KOPT-K1 (cell line): ENCODE results near the gene DOCK10.

Experiments
- H3K27ac ChIP-seq: fragments of 200-600 bp; sonication (generic); 2 replicates; pipeline ENCODE4 v1.5.1; 2016; ENCODE audit warnings: antibody characterized with exemption, mild to moderate bottlenecking, low read depth, low read length; ENCODE audit not compliant: poor library complexity, severe bottlenecking
- H3K36me3 ChIP-seq: fragments of 200-600 bp; sonication (generic); 2 replicates; pipeline ENCODE4 v1.5.1; 2017; ENCODE audit warnings: antibody characterized with exemption, mild to moderate bottlenecking, low read length, moderate library complexity; ENCODE audit not compliant: insufficient read depth
- H3K9me3 ChIP-seq: fragments of 200-600 bp; sonication (generic); 2 replicates; pipeline ENCODE4 v1.5.1; 2017; ENCODE audit warnings: antibody characterized with exemption, low read length, mild to moderate bottlenecking; ENCODE audit not compliant: insufficient read depth, poor library complexity, severe bottlenecking

The DOCK10 gene

DNA sequence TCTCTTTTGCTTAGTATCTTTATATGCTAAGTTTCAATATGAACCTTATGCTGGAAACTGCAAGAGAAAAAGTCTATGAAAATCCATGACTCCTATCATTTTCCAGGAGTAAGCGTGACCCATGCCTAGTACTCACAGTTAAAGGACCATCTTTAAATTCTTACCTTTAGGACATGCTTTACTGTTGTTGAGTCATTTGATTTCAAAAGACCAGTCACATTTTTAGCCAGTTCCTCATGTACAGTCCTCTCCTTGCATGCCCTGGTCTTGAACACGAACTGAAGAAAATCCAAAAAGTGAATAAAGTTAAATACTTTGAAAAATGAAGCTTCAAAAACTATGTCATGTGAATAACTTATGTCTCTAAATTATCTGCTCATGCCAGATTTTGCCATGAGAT lies 208.3 kb downstream of the DOCK10 start:
- Histone ChIP-seq H3K27ac (no peak overlapping the region), H3K36me3 (peaks cover 78% of the 10 kb centered on the region), H3K9me3 (no peaks in the 10 kb centered on the region)

DNA sequence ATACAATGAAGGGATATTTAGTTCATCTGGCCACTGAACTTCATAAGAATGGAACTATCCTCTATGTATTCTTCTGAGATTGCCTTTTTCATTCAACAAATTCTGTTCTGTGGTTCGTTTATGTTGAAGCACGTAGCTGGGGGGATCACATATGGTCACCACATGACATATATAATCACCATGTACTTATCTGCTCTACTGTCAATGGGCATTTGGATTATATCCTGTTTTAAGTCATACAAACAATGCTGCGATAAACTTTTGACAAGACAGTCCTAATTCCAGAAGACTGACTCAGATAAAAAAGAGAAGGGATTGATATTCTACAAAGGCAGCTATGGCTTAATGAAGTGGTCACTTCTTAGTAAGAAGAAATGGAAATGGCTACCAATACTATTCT lies 210.1 kb downstream of the DOCK10 start:
- Histone ChIP-seq H3K36me3 (peaks cover 80% of the 10 kb centered on the region), H3K27ac (no peak overlapping the region), H3K9me3 (no peaks in the 10 kb centered on the region)

DNA sequence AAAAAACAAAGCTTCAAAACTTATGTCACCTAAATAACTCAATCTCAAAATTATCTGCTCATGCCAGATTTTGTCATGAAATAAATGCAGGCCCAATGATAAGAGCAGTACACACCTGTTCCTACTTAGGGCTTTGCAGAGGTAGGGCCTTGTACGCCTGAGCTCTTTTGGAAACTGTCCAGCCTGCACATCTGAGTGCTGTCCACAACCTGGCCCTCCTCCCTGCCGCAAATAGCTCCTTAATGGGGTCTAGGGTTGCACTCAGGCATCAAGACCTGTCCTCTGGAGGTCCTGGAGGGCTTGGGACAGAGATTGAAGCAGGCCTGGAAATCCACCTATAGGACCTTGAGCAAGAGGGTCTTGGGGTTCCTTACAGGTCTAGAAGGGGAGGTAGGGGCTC lies 210.7 kb downstream of the DOCK10 start:
- Histone ChIP-seq H3K36me3 (peaks cover 79% of the 10 kb centered on the region), H3K27ac (no peak overlapping the region)

DNA sequence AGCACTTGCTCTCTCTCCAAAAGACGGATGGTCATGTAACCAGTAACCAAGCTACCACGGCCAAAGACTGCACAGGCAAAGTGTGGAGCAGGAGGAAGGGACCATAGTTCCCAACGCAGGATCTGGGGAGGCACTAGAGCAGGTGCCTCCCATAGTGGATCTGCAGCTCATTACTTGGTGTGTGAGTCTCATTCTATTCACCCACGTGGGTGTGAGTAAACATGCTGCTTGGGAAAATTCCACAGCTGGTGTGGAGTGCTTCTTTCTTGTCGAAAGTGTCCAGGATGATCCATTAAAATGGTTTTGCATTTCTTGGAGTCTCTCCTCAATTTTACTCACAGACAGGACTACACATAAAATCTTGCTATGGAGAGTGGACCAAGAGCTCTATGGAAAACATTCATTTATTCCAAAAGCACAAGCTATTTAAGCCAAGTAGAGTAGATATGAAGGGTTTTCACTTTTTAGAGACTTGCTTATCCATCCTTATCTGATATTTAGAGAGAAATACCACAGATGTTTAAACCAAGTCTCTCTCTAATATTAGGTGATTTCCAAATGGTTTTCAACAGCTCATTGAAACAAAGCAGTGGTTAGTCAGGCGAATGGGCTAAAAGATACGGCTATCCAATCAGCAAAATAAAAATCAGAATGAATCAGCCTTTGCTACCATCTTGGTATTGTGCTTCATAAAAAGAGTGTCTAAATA lies 221.8 kb downstream of the DOCK10 start:
- Histone ChIP-seq H3K27ac (no peak overlapping the region), H3K36me3 (peaks cover 70% of the 10 kb centered on the region)

More for the DNA sequence above, 210.7 kb downstream of the DOCK10 start:
- no peaks in the 10 kb centered on the region for H3K9me3 ChIP-seq

DNA sequence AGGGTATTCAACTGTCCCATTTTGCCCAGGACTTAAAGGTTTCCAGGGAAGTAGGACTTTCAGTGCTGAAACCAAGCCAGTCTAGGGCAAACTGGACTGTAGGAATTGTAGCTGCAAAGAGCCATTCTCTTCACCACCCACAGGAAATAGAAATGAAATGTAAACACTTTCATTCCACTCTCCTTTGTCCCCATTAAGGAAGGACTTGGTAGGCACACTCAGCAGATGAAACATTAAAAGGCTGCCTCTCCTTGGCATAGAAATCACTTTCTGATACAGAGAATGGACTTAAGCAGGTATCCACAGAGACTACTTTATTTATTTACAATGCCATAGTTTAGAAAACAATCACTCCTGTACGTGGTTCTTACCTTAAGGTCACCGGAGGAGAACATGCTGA lies 223.2 kb downstream of the DOCK10 start:
- Histone ChIP-seq H3K36me3 (peaks cover 71% of the 10 kb centered on the region), H3K9me3 (no peaks in the 10 kb centered on the region), H3K27ac (no peak overlapping the region)

More for the DNA sequence above, 221.8 kb downstream of the DOCK10 start:
- no peaks in the 10 kb centered on the region for H3K9me3 ChIP-seq

DNA sequence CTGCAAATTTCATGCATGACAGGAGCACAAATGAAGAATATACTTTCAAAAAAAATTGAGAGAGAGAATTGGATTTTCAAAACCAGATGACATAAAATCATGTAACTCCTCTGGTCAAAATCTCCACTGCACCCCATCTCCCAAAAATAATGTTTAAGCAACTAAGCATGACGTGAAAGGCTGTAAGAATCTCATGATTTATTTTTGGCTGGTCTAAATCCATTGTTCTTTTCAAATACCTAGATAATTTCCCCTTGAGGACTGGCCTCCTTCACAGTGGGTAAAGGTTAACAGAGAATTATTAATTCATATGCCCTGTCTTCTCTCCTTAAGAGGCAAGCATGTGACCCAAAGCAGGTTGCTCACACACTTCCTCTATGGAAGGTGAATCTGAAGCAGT lies 224.6 kb downstream of the DOCK10 start:
- H3K36me3 ChIP-seq: peaks cover 77% of the 10 kb centered on the region
- no peaks in the 10 kb centered on the region for H3K9me3 ChIP-seq
- no peak overlapping the region for H3K27ac ChIP-seq

GRCh38 chr2:224816816-224817215 lies 225.5 kb downstream of the DOCK10 start:
- H3K27ac ChIP-seq: no peak overlapping the region
- H3K36me3 ChIP-seq: peaks cover 69% of the 10 kb centered on the region
- no peaks in the 10 kb centered on the region for H3K9me3 ChIP-seq

DNA sequence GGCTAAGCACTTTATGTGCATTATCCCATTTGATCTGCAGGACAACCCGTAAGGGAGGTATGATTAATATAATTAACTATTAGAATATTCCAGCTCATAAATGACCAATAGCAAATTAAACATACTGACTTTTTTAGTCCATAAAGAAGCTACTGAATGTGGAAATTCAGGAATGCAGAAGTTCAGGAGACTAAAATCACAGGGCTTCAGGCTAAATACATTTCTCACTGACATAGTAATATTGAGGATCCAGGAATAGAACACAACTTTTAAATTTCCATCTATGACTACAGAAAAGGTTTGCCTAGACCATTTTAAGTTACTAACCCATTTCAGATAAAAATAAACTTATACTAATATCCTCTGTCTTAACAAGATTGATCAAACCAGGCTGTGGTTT lies 228.7 kb downstream of the DOCK10 start:
- H3K27ac ChIP-seq: no peak overlapping the region
- H3K36me3 ChIP-seq: peaks cover 56% of the 10 kb centered on the region
- no peaks in the 10 kb centered on the region for H3K9me3 ChIP-seq

DNA sequence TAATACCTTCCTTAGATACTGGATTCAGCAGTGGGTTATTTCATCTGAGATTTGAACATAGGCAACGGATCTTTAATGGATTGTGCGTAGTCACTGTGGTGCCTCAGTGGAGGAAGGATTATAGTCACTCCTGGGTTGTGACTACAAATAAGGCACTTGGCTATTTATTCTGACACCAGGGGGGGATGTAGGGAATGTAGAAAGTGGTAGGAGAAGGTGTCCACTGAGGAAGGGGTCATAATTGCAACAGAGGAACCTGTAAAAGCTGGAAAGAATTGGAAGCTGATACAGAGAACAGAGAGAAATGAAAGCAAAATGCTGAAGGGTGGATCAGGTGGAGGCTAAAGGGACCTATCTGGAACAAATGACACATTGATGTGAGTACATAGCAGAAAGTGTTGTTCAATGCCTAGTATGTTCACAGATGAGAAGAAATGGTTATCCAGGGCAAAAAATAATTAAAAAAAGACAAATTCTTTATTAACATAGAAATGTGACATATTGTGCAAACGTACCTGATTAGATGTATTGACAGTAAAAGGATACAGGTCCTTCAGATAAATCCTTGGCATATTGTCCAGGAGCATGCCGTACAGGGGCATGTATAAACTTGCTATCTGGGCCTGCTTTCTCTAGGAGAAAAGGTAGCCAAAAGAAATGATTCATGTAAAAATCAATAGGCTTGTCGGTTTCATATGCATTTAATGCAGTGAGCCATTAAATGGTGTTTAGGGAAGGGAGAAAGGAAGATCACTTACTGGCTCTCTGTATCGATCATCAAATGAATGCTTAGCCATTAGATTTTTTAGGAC lies 234.9 kb downstream of the DOCK10 start:
- Histone ChIP-seq H3K36me3 (peaks cover 66% of the 10 kb centered on the region), H3K9me3 (no peaks in the 10 kb centered on the region), H3K27ac (no peak overlapping the region)

DNA sequence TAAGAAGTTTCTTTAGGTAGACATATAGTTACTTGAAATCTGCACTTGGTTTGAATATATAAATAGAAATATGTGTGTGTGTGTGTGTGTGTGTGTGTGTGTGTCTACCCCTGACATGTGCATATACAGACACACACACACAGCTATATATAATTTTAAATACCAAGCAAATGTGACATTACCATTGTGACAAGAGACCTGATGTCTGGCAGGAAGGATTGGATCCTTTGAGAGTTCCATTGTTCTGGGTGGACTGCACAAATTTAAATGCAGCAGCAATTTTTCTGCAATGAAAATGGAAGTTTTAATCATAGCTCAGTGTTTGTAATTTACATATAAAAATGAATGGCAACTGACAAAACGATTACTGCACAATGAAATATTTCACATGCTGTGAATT lies 238.3 kb downstream of the DOCK10 start:
- Histone ChIP-seq H3K9me3 (no peaks in the 10 kb centered on the region), H3K27ac (no peak overlapping the region), H3K36me3 (peaks cover 95% of the 10 kb centered on the region)

- Histone ChIP-seq H3K36me3 (peaks cover 100% of the 10 kb centered on the region), H3K27ac (no peak overlapping the region), H3K9me3 (no peaks in the 10 kb centered on the region)
Measured at GRCh38 chr2:224802407-224802806, 239.9 kb downstream of the DOCK10 start.

DNA sequence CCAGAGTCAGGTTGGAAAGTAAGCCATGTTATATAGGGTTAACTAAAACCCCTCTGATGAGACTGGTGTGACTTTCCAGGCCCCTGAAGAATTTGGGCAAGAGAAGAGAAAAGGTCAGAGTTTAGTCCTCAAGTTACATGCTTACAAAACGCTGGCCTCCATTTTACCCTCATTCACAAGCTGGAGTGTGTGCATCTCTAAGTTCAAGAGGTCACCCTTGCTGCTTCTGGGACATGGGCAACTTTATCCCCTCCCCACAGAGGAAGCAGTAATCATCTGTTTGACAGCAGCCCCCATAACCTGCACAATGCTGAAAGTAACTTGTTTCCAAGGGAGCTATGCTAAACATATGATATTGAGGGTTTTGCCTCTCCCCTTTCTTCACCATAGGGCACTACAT lies 240.9 kb downstream of the DOCK10 start:
- H3K27ac ChIP-seq: no peak overlapping the region
- no peaks in the 10 kb centered on the region for H3K9me3 ChIP-seq
- H3K36me3 ChIP-seq: peaks cover 100% of the 10 kb centered on the region

DNA sequence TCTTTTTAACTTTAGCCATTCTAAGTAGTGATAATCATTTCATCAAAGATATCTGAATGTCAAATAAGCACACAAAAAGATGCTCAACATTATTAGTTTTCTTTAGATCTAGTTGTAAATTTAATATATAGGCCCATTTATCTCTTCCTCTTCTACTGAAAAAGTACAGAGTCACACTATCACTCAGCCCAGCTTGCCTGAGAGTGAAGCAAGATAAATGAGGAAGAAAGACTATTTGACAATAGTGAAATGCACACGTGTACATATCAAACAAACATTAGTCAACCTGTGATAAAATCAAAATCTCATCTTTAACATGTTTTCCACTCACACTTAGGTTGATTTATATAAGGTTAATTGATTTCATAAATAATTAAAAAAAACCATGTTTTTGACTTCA lies 242.6 kb downstream of the DOCK10 start:
- no peaks in the 10 kb centered on the region for H3K9me3 ChIP-seq
- H3K36me3 ChIP-seq: peaks cover 100% of the 10 kb centered on the region
- no peak overlapping the region for H3K27ac ChIP-seq

DNA sequence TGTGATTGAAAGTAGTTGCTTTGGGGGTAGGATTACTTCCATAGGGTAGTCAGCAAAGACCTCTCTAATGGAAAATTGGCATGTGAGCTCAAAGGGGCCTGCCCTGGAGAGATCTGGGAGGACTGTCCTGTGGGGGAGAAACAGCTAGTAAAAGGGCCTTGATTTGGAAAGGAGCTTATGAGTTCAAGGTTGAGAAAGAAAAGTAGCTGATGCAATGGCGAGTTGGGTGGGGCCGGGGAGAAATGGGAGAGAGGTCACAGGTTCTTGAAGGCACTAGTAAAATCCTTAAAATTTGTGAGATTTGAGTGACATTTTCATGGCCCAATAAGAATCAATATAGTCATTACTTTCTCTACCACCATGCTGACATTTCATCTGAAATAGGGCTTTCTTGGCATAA lies 244.1 kb downstream of the DOCK10 start:
- Histone ChIP-seq H3K36me3 (peaks cover 99% of the 10 kb centered on the region), H3K9me3 (no peaks in the 10 kb centered on the region), H3K27ac (no peak overlapping the region)

- H3K36me3 ChIP-seq: peaks cover 95% of the 10 kb centered on the region
- no peaks in the 10 kb centered on the region for H3K9me3 ChIP-seq
- no peak overlapping the region for H3K27ac ChIP-seq
Measured at GRCh38 chr2:224796695-224797305, 245.5 kb downstream of the DOCK10 start.
